Measurements from ENCODE around the gene ATM. TPM values are rescaled to one million over a fixed set of nuclear protein-coding genes. Genes with fewer than 3 reads are reported as not detected.

ATM gene
- polyA plus RNA-seq, 1 donor from 2014 or later, result 74.6 TPM

DNA sequence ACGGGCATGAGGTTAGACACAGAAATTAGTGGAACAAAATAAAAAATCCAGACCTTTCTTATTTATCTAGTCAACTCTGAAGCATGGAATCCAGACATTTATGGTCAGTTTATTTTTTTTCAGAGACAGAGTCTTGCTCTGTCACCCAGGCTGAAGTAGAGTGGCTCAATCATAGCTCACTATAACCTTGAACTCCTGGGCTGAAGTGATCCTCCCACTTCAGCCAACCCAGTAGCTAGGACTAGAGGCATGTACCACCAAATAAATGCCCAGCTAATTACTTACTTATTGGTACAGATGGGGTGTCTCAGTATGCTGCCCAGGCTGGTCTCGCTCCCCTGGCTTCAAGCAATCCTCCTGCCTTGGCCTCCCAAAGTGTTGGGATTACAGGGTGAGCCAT, 9.1 kb upstream of the ATM start:
- H3K36me3 ChIP-seq (ENCODE audit: insufficient read depth, low read length), result peaks cover 4% of the 10 kb centered on the region
- no peak overlapping the region for H3K4me2 ChIP-seq (ENCODE audit: low read length)
- H4K20me1 ChIP-seq (ENCODE audit: insufficient read depth), result no peaks in the 10 kb centered on the region
- H3K9me3 ChIP-seq (ENCODE audit: low read length), result no peaks in the 10 kb centered on the region
- no peaks in the 10 kb centered on the region for H3F3A ChIP-seq (ENCODE audit: insufficient read depth, low read length, poor library complexity, severe bottlenecking)
- H3K9ac ChIP-seq (ENCODE audit: low read length), result no peak overlapping the region
- no peak overlapping the region for H3K27ac ChIP-seq (ENCODE audit: low read length)
- H2AFZ ChIP-seq (ENCODE audit: low read depth, low read length), result no peak overlapping the region
- TF ChIP-seq MXI1 (conservative IDR thresholded peaks at IDR 0.05; ENCODE audit: poor library complexity, severe bottlenecking) (no peak), SMC3 (conservative IDR thresholded peaks at IDR 0.05; ENCODE audit: poor library complexity) (no peak), CTCF (IDR thresholded peaks at IDR 0.05; ENCODE audit: poor library complexity, severe bottlenecking) (no peak), TAF1 (IDR thresholded peaks at IDR 0.05; ENCODE audit: low read depth) (no peak), REST (IDR thresholded peaks at IDR 0.05; ENCODE audit: borderline replicate concordance) (no peak), EP300 (conservative IDR thresholded peaks at IDR 0.05; ENCODE audit: poor library complexity, severe bottlenecking) (no peak), POLR2AphosphoS5 (IDR thresholded peaks at IDR 0.05) (no peak), RAD21 (conservative IDR thresholded peaks at IDR 0.05) (no peak), EZH2 (IDR thresholded peaks at IDR 0.05; ENCODE audit: borderline replicate concordance, insufficient read depth, low read length, poor library complexity, severe bottlenecking) (no peak)
- no peaks in the 10 kb centered on the region for H3K9me2 ChIP-seq (ENCODE audit: insufficient read depth, low read length)
- no peaks in the 10 kb centered on the region for H3K27me3 ChIP-seq (ENCODE audit: insufficient read depth, low read depth, low read length)
- no peak overlapping the region for H3K4me3 ChIP-seq (ENCODE audit: low read length)
- H3K79me2 ChIP-seq (replicated peaks; ENCODE audit: insufficient read depth, low read length), result peaks cover 49% of the 10 kb centered on the region

DNA sequence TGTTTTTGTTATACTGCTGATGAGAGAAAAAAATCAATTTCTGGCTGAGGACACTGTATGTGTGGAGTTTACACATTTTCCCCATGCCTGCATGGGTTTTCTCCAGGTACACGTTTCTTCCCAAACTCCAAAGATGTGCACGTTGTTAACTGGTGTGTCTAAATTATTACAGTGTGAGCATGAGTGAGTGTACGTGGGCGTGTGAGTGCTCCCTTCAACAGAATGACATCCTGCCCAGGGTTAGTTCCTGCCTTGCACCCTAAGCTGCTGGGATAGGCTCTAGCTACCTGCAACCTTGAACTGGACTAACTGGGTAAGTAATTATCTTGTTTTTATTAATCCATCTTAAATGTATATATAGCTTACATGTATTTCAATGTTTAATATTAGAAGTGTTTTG, 5.9 kb upstream of the ATM start:
- H3K4me3 ChIP-seq (ENCODE audit: low read length), result no peak overlapping the region
- TF ChIP-seq CTCF (IDR thresholded peaks at IDR 0.05; ENCODE audit: poor library complexity, severe bottlenecking), result no peak
- TF ChIP-seq SMC3 (conservative IDR thresholded peaks at IDR 0.05; ENCODE audit: poor library complexity), result no peak
- no peaks in the 10 kb centered on the region for H3K27me3 ChIP-seq (ENCODE audit: insufficient read depth, low read depth, low read length)
- peaks cover 70% of the 10 kb centered on the region for H3K79me2 ChIP-seq (replicated peaks; ENCODE audit: insufficient read depth, low read length)
- H4K20me1 ChIP-seq (ENCODE audit: insufficient read depth), result no peaks in the 10 kb centered on the region
- no peak overlapping the region for H3K4me2 ChIP-seq (ENCODE audit: low read length)
- H3K36me3 ChIP-seq (ENCODE audit: insufficient read depth, low read length), result peaks cover 4% of the 10 kb centered on the region
- no peak overlapping the region for H2AFZ ChIP-seq (ENCODE audit: low read depth, low read length)
- H3K27ac ChIP-seq (ENCODE audit: low read length), result no peak overlapping the region
- H3K9me2 ChIP-seq (ENCODE audit: insufficient read depth, low read length), result no peaks in the 10 kb centered on the region
- H3F3A ChIP-seq (ENCODE audit: insufficient read depth, low read length, poor library complexity, severe bottlenecking), result no peaks in the 10 kb centered on the region
- no peak overlapping the region for H3K9ac ChIP-seq (ENCODE audit: low read length)
- H3K9me3 ChIP-seq (ENCODE audit: low read length), result no peaks in the 10 kb centered on the region

Measured in neural cell (in vitro differentiated cells).